Sigmoid colon (tissue), 7 donors: ENCODE data around the gene THBS3. TPM values are rescaled to one million over a fixed set of nuclear protein-coding genes. Genes with fewer than 3 reads are reported as not detected.
"Not testable (repeated sequence)": the region's sequence is repeated elsewhere in the genome, so short reads cannot be mapped to it uniquely, and the experiment has no call there.

Experiments
- DNase-seq: peaks from one replicate; pipeline ENCODE4 v3.0.0-alpha.2; 2019
- H3K27ac ChIP-seq, 4 donors: fragments of 200-600 bp; sonication (generic); one replicate each; pipeline ENCODE4 v1.5.1; 2016 to 2019; ENCODE audit warnings: mild to moderate bottlenecking in 1 of 4
- H3K27me3 ChIP-seq, 3 donors: fragments of 200-600 bp; sonication (generic); one replicate each; pipeline ENCODE4 v1.5.1; 2019; ENCODE audit warnings: mild to moderate bottlenecking in 1 of 3
- H3K36me3 ChIP-seq, 4 donors: fragments of 200-600 bp; sonication (generic); one replicate each; pipeline ENCODE4 v1.5.1; 2016 to 2019
- H3K4me1 ChIP-seq, 4 donors: fragments of 200-600 bp; sonication (generic); one replicate each; pipeline ENCODE4 v1.5.1; 2017 to 2019
- H3K4me3 ChIP-seq, 4 donors: fragments of 200-600 bp; sonication (generic); one replicate each; pipeline ENCODE4 v1.5.1; 2017 to 2019; ENCODE audit warnings: mild to moderate bottlenecking in 2 of 4, moderate library complexity in 1 of 4
- H3K9me3 ChIP-seq, 4 donors: fragments of 200-600 bp in 3 of 4; sonication (generic) in 3 of 4; one replicate each; pipeline versions ENCODE4 v1.5.1 to v1.6.1; 2013 to 2019
- CTCF ChIP-seq, 4 experiments: fragments of 450-650 bp in 3 of 4; fragments of 200-600 bp in 1 of 4; IDR thresholded peaks; one replicate each; pipeline ENCODE4 v1.5.1; 2016 to 2019; ENCODE audit warnings: antibody characterized with exemption in 4 of 4, mild to moderate bottlenecking in 3 of 4, moderate library complexity in 2 of 4
- EP300 ChIP-seq, 4 donors: sonication (generic); formaldehyde crosslinking; IDR thresholded peaks; one replicate each; pipeline ENCODE4 v1.6.1; 2017; ENCODE audit warnings: antibody characterized with exemption in 4 of 4
- POLR2A ChIP-seq, 2 donors: fragments of 450-650 bp; IDR thresholded peaks; one replicate each; pipeline ENCODE4 v1.6.1; 2016; ENCODE audit warnings: antibody characterized with exemption in 2 of 2, mild to moderate bottlenecking in 2 of 2, moderate library complexity in 2 of 2
- POLR2AphosphoS5 ChIP-seq, 4 donors: sonication (generic); formaldehyde crosslinking; IDR thresholded peaks; one replicate each; pipeline ENCODE4 v1.6.1; 2017; ENCODE audit warnings: antibody characterized with exemption in 4 of 4
- WGBS, 2 donors: extraction: QIAGEN DNeasy Blood & Tissue Kit; methylation state at CpG; one replicate each; pipeline ENCODE4 v1.1.7; 2013; 5-methylcytosine and 5-hydroxymethylcytosine counted together
- intact Hi-C: fragments of 100-400 bp; cut with DNase I; formaldehyde crosslinking; loops from one replicate; pipeline ENCODE4 v1.15.1; 2023
- polyA plus RNA-seq, 3 donors: library from polyadenylated mRNA; stranded (reverse); fragments of 200-250 nt; gene quantifications; one replicate each; pipeline ENCODE4 v1.2.3, GENCODE V29; 2013
- total RNA-seq, 4 donors: library from RNA; depleted of rRNA; stranded (reverse); fragments of >200 nt; gene quantifications; one replicate each; pipeline ENCODE4 v1.1.0, GENCODE V29; 2016
- donor health status: healthy with polysubstance abuse.
- donor health status: Bipolar disorder and iron deficiency.
- donor health status: healthy.

Gene THBS3
- total and polyA plus RNA-seq, 7 donors: 3.5 to 43.5 (median 13.4) TPM

- WGBS, 2 donors: 52 to 67% methylated on average over 9 of the region's 9 CpGs
- peaks cover 0 to 52% (median 43%) of the 10 kb centered on the region in 4 donors for H3K4me1 ChIP-seq
- TF ChIP-seq EP300 (IDR thresholded peaks at IDR 0.05) (no peak), POLR2AphosphoS5 (IDR thresholded peaks at IDR 0.05) (no peak), CTCF (IDR thresholded peaks at IDR 0.05) (no peak), POLR2A (IDR thresholded peaks at IDR 0.05) (no peak)
- H3K27me3 ChIP-seq: no peaks in the 10 kb centered on the region
- intact Hi-C loops: loop anchor here (5.0 kb wide), 1 partner anchor 56 kb away; the partner anchor contains the start of genes KRTCAP2 and TRIM46
- H3K4me3 ChIP-seq: peak overlapping the region; percentile 6 to 63 (median 56)
- H3K9me3 ChIP-seq: no peaks in the 10 kb centered on the region
- no peaks in the 10 kb centered on the region for H3K36me3 ChIP-seq
- peak overlapping the region; percentile 85 to 93 (median 90) for H3K27ac ChIP-seq
- DNase-seq: no peak
Observed at GRCh38 chr1:155228096-155228427, 20.4 kb upstream of the THBS3 start.

GRCh38 chr1:155227261-155228095 is 19.8 kb upstream of the THBS3 start:
- Histone ChIP-seq H3K9me3 (no peaks in the 10 kb centered on the region), H3K4me3 (peak overlapping the region; percentile 28 to 63 (median 56)), H3K27ac (peak overlapping the region; percentile 85 to 93 (median 90)), H3K4me1 (peaks cover 0 to 48% (median 40%) of the 10 kb centered on the region in 4 donors), H3K36me3 (no peaks in the 10 kb centered on the region), H3K27me3 (no peaks in the 10 kb centered on the region)
- TF ChIP-seq POLR2AphosphoS5 (IDR thresholded peaks at IDR 0.05) (peak; percentile 69 to 87 (median 80)), CTCF (IDR thresholded peaks at IDR 0.05) (no peak), POLR2A (IDR thresholded peaks at IDR 0.05) (peak; percentile 42 to 46), EP300 (IDR thresholded peaks at IDR 0.05) (no peak)
- intact Hi-C loops: loop anchor here (2.0 to 5.0 kb wide), 2 partner anchors 19 to 55 kb away; partner anchors contain the start of genes KRTCAP2, MTX1 and TRIM46
- 1 to 2% methylated on average over 42 of the region's 42 CpGs for WGBS, 2 donors
- peak; percentile 99 for DNase-seq

- 0% methylated on average over 19 of the region's 19 CpGs for WGBS, 2 donors
- no peak for DNase-seq
- Histone ChIP-seq H3K27ac (peak overlapping the region; percentile 85 to 93 (median 90)), H3K9me3 (no peaks in the 10 kb centered on the region), H3K36me3 (no peaks in the 10 kb centered on the region), H3K4me3 (peak overlapping the region; percentile 28 to 63 (median 56)), H3K4me1 (peaks cover 0 to 42% (median 34%) of the 10 kb centered on the region in 4 donors), H3K27me3 (no peaks in the 10 kb centered on the region)
- intact Hi-C loops: loop anchor here (2.0 to 5.0 kb wide), 2 partner anchors 18 to 55 kb away; partner anchors contain the start of genes KRTCAP2, MTX1 and TRIM46
- TF ChIP-seq CTCF (IDR thresholded peaks at IDR 0.05): peak in 1 of 4 experiments; percentile 28
- no peak for TF ChIP-seq EP300 (IDR thresholded peaks at IDR 0.05)
Observed at GRCh38 chr1:155226910-155227260, 19.2 kb upstream of the THBS3 start.

- Histone ChIP-seq H3K4me1 (peaks cover 0 to 37% (median 30%) of the 10 kb centered on the region in 4 donors), H3K9me3 (no peaks in the 10 kb centered on the region), H3K27ac (peak overlapping the region; percentile 85 to 93 (median 90)), H3K36me3 (no peaks in the 10 kb centered on the region), H3K4me3 (peak overlapping the region; percentile 28 to 63 (median 56)), H3K27me3 (no peaks in the 10 kb centered on the region)
- DNase-seq: peak; percentile 90
- peak; percentile 42 to 62 (median 52) for TF ChIP-seq CTCF (IDR thresholded peaks at IDR 0.05)
- no peak for TF ChIP-seq POLR2A (IDR thresholded peaks at IDR 0.05)
- intact Hi-C loops: loop anchor here (2.0 to 5.0 kb wide), 2 partner anchors 18 to 54 kb away; partner anchors contain the start of genes KRTCAP2, MTX1 and TRIM46
- WGBS, 2 donors: 0 to 1% methylated on average over 7 of the region's 7 CpGs
Observed at GRCh38 chr1:155226188-155226909, 18.7 kb upstream of the THBS3 start.

- intact Hi-C loops: loop anchor here (5.0 kb wide), 1 partner anchor 53 kb away; the partner anchor contains the start of genes KRTCAP2 and TRIM46
- not testable (repeated sequence) for H3K27me3 ChIP-seq, H3K36me3 ChIP-seq, DNase-seq, H3K9me3 ChIP-seq, H3K4me3 ChIP-seq
- 96 to 97% methylated on average over 8 of the region's 8 CpGs for WGBS, 2 donors
- Histone ChIP-seq H3K27ac (peak overlapping the region in 3 of 4 donors; percentile 85 to 91 (median 90)), H3K4me1 (peaks cover 0 to 37% (median 29%) of the 10 kb centered on the region in 4 donors)
Observed at GRCh38 chr1:155225404-155225759, 17.7 kb upstream of the THBS3 start.
